Sigmoid colon (tissue), 7 donors: ENCODE results near the gene KCNJ12. TPM values are rescaled to one million over a fixed set of nuclear protein-coding genes. Genes with fewer than 3 reads are reported as not detected.

Experiments
- DNase-seq: peaks from one replicate; pipeline ENCODE4 v3.0.0-alpha.2; 2019
- H3K27ac ChIP-seq, 4 donors: fragments of 200-600 bp; sonication (generic); one replicate each; pipeline ENCODE4 v1.5.1; 2016 to 2019; ENCODE audit warnings: mild to moderate bottlenecking in 1 of 4
- H3K27me3 ChIP-seq, 3 donors: fragments of 200-600 bp; sonication (generic); one replicate each; pipeline ENCODE4 v1.5.1; 2019; ENCODE audit warnings: mild to moderate bottlenecking in 1 of 3
- H3K36me3 ChIP-seq, 4 donors: fragments of 200-600 bp; sonication (generic); one replicate each; pipeline ENCODE4 v1.5.1; 2016 to 2019
- H3K4me1 ChIP-seq, 4 donors: fragments of 200-600 bp; sonication (generic); one replicate each; pipeline ENCODE4 v1.5.1; 2017 to 2019
- H3K4me3 ChIP-seq, 4 donors: fragments of 200-600 bp; sonication (generic); one replicate each; pipeline ENCODE4 v1.5.1; 2017 to 2019; ENCODE audit warnings: mild to moderate bottlenecking in 2 of 4, moderate library complexity in 1 of 4
- H3K9me3 ChIP-seq, 4 donors: fragments of 200-600 bp in 3 of 4; sonication (generic) in 3 of 4; one replicate each; pipeline versions ENCODE4 v1.5.1 to v1.6.1; 2013 to 2019
- CTCF ChIP-seq, 4 experiments: fragments of 450-650 bp in 3 of 4; fragments of 200-600 bp in 1 of 4; IDR thresholded peaks; one replicate each; pipeline ENCODE4 v1.5.1; 2016 to 2019; ENCODE audit warnings: antibody characterized with exemption in 4 of 4, mild to moderate bottlenecking in 3 of 4, moderate library complexity in 2 of 4
- EP300 ChIP-seq, 4 donors: sonication (generic); formaldehyde crosslinking; IDR thresholded peaks; one replicate each; pipeline ENCODE4 v1.6.1; 2017; ENCODE audit warnings: antibody characterized with exemption in 4 of 4
- POLR2A ChIP-seq, 2 donors: fragments of 450-650 bp; IDR thresholded peaks; one replicate each; pipeline ENCODE4 v1.6.1; 2016; ENCODE audit warnings: antibody characterized with exemption in 2 of 2, mild to moderate bottlenecking in 2 of 2, moderate library complexity in 2 of 2
- POLR2AphosphoS5 ChIP-seq, 4 donors: sonication (generic); formaldehyde crosslinking; IDR thresholded peaks; one replicate each; pipeline ENCODE4 v1.6.1; 2017; ENCODE audit warnings: antibody characterized with exemption in 4 of 4
- WGBS, 2 donors: extraction: QIAGEN DNeasy Blood & Tissue Kit; methylation state at CpG; one replicate each; pipeline ENCODE4 v1.1.7; 2013; 5-methylcytosine and 5-hydroxymethylcytosine counted together
- intact Hi-C: fragments of 100-400 bp; cut with DNase I; formaldehyde crosslinking; loops from one replicate; pipeline ENCODE4 v1.15.1; 2023
- polyA plus RNA-seq, 3 donors: library from polyadenylated mRNA; stranded (reverse); fragments of 200-250 nt; gene quantifications; one replicate each; pipeline ENCODE4 v1.2.3, GENCODE V29; 2013
- total RNA-seq, 4 donors: library from RNA; depleted of rRNA; stranded (reverse); fragments of >200 nt; gene quantifications; one replicate each; pipeline ENCODE4 v1.1.0, GENCODE V29; 2016
- donor health status: healthy with polysubstance abuse.
- donor health status: Bipolar disorder and iron deficiency.
- donor health status: healthy.

KCNJ12 gene
- total and polyA plus RNA-seq, 7 donors: 0.23 to 2.2 (median 0.60) TPM

- Histone ChIP-seq H3K4me3 (no peak overlapping the region), H3K27me3 (peaks cover 4 to 14% (median 7%) of the 10 kb centered on the region in 3 donors), H3K27ac (no peak overlapping the region), H3K9me3 (no peaks in the 10 kb centered on the region), H3K36me3 (no peaks in the 10 kb centered on the region), H3K4me1 (peaks cover 0 to 9% (median 2%) of the 10 kb centered on the region in 4 donors)
- no peak for DNase-seq
- intact Hi-C loops: no loop called here
- TF ChIP-seq POLR2A (IDR thresholded peaks at IDR 0.05): no peak
- no peak for TF ChIP-seq EP300 (IDR thresholded peaks at IDR 0.05)
- no peak for TF ChIP-seq CTCF (IDR thresholded peaks at IDR 0.05)
- no peak for TF ChIP-seq POLR2AphosphoS5 (IDR thresholded peaks at IDR 0.05)
- 90 to 92% methylated on average over 13 of the region's 13 CpGs for WGBS, 2 donors
These were observed 91.8 kb downstream of the KCNJ12 start for GRCh38 chr17:21467739-21468490.

Other genes starting within 250 kb of the KCNJ12 start
- gene DHRS7B, start 249.4 kb upstream of the KCNJ12 start, total RNA-seq: 10 to 100 TPM; 19.7 to 31.9 (median 27.0) TPM
- gene DHRS7B, start 249.4 kb upstream of the KCNJ12 start, polyA plus RNA-seq: 10 to 100 TPM in 2 of 3 donors, 1 to 10 TPM in 1; 8.3 to 30.7 (median 14.4) TPM
- gene TMEM11, start 162.2 kb upstream of the KCNJ12 start, total RNA-seq: 10 to 100 TPM; 14.5 to 32.8 (median 22.4) TPM
- 10 to 100 TPM; 27.7 to 51.6 (median 40.2) TPM for gene TMEM11, start 162.2 kb upstream of the KCNJ12 start, polyA plus RNA-seq
- 10 to 100 TPM in 2 of 4 donors, 1 to 10 TPM in 2; 6.8 to 13.8 (median 9.9) TPM for gene NATD1, start 122.9 kb upstream of the KCNJ12 start, total RNA-seq
- 1 to 10 TPM; 2.5 to 4.5 (median 3.6) TPM for gene NATD1, start 122.9 kb upstream of the KCNJ12 start, polyA plus RNA-seq
- gene MAP2K3, start 91.6 kb upstream of the KCNJ12 start, total RNA-seq: 10 to 100 TPM in 3 of 4 donors, 1 to 10 TPM in 1; 9.5 to 23.3 (median 13.3) TPM
- 10 to 100 TPM; 43.8 to 59.1 (median 54.8) TPM for gene MAP2K3, start 91.6 kb upstream of the KCNJ12 start, polyA plus RNA-seq